Stimulated activated naive B cell treated with anti-CD40 and anti-IgM and Interleukin-4, amounts not matched to agents 10 μg/mL and 1 μg/mL and 100 μg/mL, for 72 hours (primary cell): Measurements from ENCODE around the gene SDCCAG8.

Source experiments
- ATAC-seq, 2 donors: fragments of 150-1000 bp; cut with Tn5 transposase; replicated peaks; 2 replicates each; pipeline ENCODE4 v1.10.0; 2021; ENCODE audit warnings: moderate library complexity in 1 of 2
- DNase-seq: peaks from one replicate; pipeline ENCODE4 v3.0.0; 2021
- H3K27ac Mint-ChIP-seq: one replicate; pipeline ENCODE4 v1.8.0; 2022; ENCODE audit warnings: mild to moderate bottlenecking, mixed read lengths
- H3K27me3 Mint-ChIP-seq, 2 donors: one replicate each; pipeline ENCODE4 v1.8.0; 2022; ENCODE audit warnings: mixed read lengths in 2 of 2
- H3K36me3 Mint-ChIP-seq, 2 donors: one replicate each; pipeline ENCODE4 v1.8.0; 2022; ENCODE audit warnings: mixed read lengths in 2 of 2, mild to moderate bottlenecking in 1 of 2
- H3K4me1 Mint-ChIP-seq, 2 donors: one replicate each; pipeline ENCODE4 v1.8.0; 2022; ENCODE audit warnings: mixed read lengths in 2 of 2, mild to moderate bottlenecking in 1 of 2
- H3K4me3 Mint-ChIP-seq, 2 donors: one replicate each; pipeline ENCODE4 v1.8.0; 2022; ENCODE audit warnings: mild to moderate bottlenecking in 2 of 2, mixed read lengths in 2 of 2, moderate library complexity in 1 of 2
- H3K9me3 Mint-ChIP-seq, 2 donors: one replicate each; pipeline ENCODE4 v1.8.0; 2022; ENCODE audit warnings: mixed read lengths in 2 of 2, mild to moderate bottlenecking in 1 of 2

The SDCCAG8 gene

DNA sequence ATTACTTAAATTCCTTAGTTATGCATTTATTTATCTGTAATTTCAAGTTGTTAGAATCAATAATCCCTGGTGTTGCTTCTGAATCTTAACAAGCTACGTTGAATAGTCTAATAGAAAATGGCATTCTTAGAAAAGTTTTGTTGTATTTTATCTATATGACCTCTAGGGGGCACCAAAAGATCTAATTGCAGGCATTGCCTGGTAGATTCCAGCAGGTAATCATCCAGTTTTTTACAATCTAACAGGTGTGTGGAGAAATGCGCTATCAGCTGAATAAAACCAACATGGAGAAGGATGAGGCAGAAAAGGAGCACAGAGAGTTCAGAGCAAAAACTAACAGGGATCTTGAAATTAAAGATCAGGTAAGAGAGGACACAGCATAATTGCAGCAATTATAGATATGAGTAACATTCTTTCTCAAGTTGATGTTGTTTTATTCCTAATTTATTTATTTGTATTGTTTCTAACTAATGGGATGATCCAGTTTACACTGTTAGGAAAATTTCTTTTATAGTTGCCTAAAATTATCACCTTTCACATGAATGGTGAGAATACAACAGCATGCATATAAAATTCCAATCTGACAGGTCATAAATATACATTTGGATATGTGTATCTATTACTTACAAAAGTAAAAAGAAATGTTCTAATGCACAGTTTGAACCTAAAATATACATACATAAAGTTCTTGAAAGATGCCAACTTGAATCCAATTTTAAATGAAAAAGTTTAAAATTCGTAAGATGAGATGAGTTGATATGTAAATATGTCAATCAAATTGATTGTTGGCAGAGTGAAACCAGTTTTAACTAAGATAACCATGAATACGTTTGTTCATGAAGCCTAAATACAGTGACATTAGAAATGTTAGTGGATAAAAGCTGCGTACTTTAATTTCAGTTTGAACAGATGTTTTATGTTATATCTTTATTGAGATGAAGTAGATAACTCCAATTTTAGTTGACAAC is 88.4 kb downstream of the SDCCAG8 start:
- DNase-seq (no peak), ATAC-seq (peak in 1 of 2 donors; percentile 50)
- H3K36me3 Mint-ChIP-seq: peaks cover 12 to 33% of the 10 kb centered on the region in 2 donors
- H3K27me3 Mint-ChIP-seq: no peaks in the 10 kb centered on the region
- no peak overlapping the region for H3K4me3 Mint-ChIP-seq
- no peaks in the 10 kb centered on the region for H3K9me3 Mint-ChIP-seq
- H3K27ac Mint-ChIP-seq: no peak overlapping the region
- H3K4me1 Mint-ChIP-seq: peaks cover 0 to 5% of the 10 kb centered on the region in 2 donors

DNA sequence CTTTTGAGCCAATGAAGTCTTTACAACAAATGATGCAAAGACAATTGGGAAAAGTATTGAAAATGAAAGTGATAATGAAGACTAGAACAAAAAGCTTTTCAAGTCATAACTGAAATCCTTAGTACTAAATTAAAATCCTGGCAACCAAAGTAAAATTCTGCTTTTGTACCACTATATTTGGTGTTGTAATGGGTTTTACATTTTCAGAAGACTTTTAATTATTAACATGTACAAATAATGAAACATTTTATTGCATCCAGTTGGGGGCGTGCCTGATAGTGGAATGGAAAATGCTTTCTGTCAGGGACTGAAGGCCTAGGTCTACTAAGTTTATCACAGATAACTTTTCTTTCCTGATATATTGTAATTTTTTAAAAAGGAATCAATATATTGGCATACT is 89.4 kb downstream of the SDCCAG8 start:
- no peak for DNase-seq
- no peak overlapping the region for H3K4me3 Mint-ChIP-seq
- no peaks in the 10 kb centered on the region for H3K9me3 Mint-ChIP-seq
- H3K36me3 Mint-ChIP-seq: peaks cover 15 to 32% of the 10 kb centered on the region in 2 donors
- H3K27me3 Mint-ChIP-seq: no peaks in the 10 kb centered on the region
- ATAC-seq: no peak
- peaks cover 0 to 3% of the 10 kb centered on the region in 2 donors for H3K4me1 Mint-ChIP-seq
- H3K27ac Mint-ChIP-seq: no peak overlapping the region

DNA sequence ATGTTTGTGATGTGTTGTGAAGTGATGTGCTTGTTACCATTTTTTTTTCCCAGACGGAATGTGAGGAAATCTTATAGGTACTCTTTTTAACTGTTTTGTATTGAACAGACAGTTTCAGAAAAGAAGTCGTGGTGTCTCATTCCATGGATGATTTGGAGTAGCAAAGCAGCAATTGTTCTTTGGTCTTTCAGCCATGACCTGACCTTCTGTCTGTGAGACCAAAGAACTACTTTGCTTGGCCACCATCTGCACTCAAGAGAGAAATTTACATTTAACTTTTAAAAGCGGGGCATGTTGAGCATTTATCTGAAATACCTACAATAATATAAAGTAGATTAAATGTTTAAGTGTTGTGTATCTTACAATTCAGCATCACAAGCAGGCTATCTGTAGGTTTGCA is 90.2 kb downstream of the SDCCAG8 start:
- DNase-seq: no peak
- H3K4me3 Mint-ChIP-seq: no peak overlapping the region
- H3K36me3 Mint-ChIP-seq: peaks cover 17 to 28% of the 10 kb centered on the region in 2 donors
- H3K27me3 Mint-ChIP-seq: no peaks in the 10 kb centered on the region
- H3K9me3 Mint-ChIP-seq: no peaks in the 10 kb centered on the region
- H3K4me1 Mint-ChIP-seq: peaks cover 0 to 2% of the 10 kb centered on the region in 2 donors
- ATAC-seq: no peak
- no peak overlapping the region for H3K27ac Mint-ChIP-seq

DNA sequence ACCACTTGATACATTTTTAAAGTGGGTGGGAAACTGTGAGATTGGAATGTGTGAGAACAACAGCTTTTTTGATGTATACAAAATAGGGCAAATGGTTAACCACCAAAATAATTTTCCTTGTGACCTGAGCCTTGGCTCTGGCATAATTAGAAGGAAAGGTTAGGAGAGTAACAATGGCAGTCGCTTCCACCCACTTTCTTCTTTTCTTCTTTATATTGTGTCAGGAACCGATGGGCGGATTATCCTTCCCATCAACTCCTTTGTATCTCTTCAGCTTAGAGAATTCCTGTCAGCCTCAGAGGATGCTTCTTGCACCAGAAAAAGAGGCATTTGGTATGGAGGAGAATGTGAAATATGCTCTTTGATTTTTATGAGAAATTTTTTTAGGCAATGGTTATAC is 90.6 kb downstream of the SDCCAG8 start:
- Mint-ChIP-seq H3K4me3 (no peak overlapping the region), H3K27me3 (no peaks in the 10 kb centered on the region), H3K4me1 (peaks cover 0 to 2% of the 10 kb centered on the region in 2 donors), H3K9me3 (no peaks in the 10 kb centered on the region), H3K27ac (no peak overlapping the region), H3K36me3 (peaks cover 20 to 29% of the 10 kb centered on the region in 2 donors)
- DNase-seq (no peak), ATAC-seq (no peak)

DNA sequence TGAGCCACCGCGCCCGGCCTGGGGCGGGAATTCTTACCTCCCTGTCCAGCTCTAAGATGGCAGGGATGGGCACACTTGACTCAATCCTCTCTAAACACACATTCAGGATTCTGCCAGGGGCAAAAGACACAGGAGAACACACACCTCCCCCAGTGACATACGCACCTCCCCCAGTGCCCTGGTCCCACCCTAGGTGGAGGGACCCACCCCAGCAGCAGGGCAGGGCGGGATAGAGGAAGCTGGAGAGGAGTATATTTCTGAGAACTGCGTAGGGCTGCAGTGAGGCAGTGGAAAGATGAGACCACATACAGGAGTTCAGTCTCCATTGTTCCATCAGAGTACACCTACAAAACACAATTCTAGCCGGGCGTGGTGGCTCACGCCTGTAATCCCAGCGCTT is 92.5 kb downstream of the SDCCAG8 start:
- Mint-ChIP-seq H3K4me3 (no peak overlapping the region), H3K4me1 (peaks cover 0 to 2% of the 10 kb centered on the region in 2 donors), H3K27me3 (no peaks in the 10 kb centered on the region), H3K36me3 (peaks cover 20 to 33% of the 10 kb centered on the region in 2 donors), H3K9me3 (no peaks in the 10 kb centered on the region), H3K27ac (no peak overlapping the region)
- DNase-seq: no peak
- ATAC-seq: no peak

DNA sequence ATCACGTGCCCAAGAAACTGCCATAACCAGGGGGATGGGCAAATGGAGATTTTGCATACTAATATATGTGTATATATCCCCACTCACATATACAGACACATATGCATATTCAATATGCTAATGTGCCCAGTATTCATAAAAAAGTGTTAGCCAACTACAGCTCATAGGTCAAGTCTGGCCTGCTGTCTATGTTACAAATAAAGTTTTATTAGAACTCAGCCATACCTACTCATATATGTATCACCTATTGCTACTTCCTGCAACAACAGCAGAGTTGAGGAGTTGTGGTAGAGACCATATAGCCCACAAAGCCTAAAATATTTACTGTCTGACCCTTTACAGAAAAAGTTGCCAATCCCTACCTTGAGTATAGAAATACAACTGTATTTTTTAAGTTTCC is 93.3 kb downstream of the SDCCAG8 start:
- Mint-ChIP-seq H3K9me3 (no peaks in the 10 kb centered on the region), H3K4me3 (no peak overlapping the region), H3K27me3 (no peaks in the 10 kb centered on the region), H3K36me3 (peaks cover 18 to 32% of the 10 kb centered on the region in 2 donors), H3K27ac (no peak overlapping the region), H3K4me1 (no peaks in the 10 kb centered on the region)
- DNase-seq: no peak
- no peak for ATAC-seq

DNA sequence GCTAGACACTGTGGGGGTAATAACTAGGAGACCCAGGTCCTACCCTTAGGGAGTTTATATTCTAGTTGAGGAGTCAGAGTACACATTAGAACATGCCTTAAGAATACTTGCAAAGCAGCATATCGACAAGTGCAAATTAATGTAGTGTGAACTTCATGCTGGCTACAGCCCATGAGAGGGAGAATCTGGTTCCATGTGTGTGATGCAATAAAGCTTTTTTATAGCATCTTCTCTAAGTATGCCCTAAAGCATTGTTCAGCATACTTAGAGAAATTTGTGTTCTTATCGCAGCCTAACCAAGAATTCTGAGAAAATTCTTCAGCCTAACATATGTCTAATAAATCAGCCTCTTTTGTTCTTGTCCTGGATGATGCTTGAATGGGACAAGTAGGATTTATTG is 95.5 kb downstream of the SDCCAG8 start:
- no peak overlapping the region for H3K4me3 Mint-ChIP-seq
- peaks cover 17 to 31% of the 10 kb centered on the region in 2 donors for H3K36me3 Mint-ChIP-seq
- no peak for ATAC-seq
- H3K4me1 Mint-ChIP-seq: peaks cover 6 to 8% of the 10 kb centered on the region in 2 donors
- no peaks in the 10 kb centered on the region for H3K27me3 Mint-ChIP-seq
- no peak for DNase-seq
- no peaks in the 10 kb centered on the region for H3K9me3 Mint-ChIP-seq
- H3K27ac Mint-ChIP-seq: no peak overlapping the region

DNA sequence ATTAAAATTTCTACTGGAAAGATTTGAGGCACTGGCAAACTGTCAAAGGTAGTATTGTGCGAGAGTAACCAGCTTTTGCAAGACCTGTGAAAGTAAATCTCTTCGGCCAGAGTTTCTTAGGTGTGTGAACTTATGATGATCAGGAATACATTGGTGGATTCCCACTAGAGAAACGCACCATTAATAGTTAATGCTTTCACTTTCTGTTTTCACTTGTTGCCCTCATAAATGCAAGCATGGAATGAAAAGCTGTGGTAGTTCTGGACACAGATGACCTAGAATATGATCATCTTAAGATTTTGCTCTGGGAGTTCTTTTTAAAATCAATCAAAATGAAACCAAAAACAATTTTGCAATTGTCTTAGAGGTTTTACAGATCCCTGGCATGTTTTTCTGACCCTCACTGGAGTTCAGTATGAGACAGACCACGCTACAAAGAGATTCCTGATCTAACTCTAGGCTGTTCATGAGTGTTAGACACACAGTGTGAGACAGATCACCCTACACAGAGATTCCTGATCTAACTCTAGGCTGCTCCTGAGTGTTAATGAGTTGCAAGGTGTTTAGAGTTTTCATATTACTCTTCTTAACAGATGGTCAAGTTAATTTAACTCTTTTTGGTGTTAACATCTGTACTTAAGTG is 98.8 kb downstream of the SDCCAG8 start:
- H3K27ac Mint-ChIP-seq: no peak overlapping the region
- no peaks in the 10 kb centered on the region for H3K27me3 Mint-ChIP-seq
- ATAC-seq (no peak), DNase-seq (no peak)
- H3K36me3 Mint-ChIP-seq: peaks cover 15 to 18% of the 10 kb centered on the region in 2 donors
- peaks cover 6 to 8% of the 10 kb centered on the region in 2 donors for H3K4me1 Mint-ChIP-seq
- H3K4me3 Mint-ChIP-seq: peak overlapping the region; percentile 36 to 41
- no peaks in the 10 kb centered on the region for H3K9me3 Mint-ChIP-seq

DNA sequence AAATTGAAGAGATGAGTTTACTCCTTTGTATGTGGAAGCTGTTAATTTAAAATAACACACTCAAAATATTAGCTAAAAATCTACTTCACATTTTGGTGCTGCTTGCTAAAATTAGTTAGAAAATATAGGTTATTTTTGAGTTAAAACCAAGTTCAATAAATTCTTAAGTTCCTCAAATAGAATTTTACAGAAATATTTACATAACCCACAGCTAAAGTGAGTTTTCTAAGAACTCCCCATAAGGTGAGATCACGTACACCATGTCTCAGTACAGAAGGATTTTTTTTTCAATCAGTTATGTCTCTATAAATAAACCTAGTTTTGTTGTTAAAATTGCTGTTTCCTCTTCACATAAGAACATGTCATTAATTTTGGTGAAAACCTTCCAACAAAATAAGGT is 108.0 kb downstream of the SDCCAG8 start:
- Mint-ChIP-seq H3K27ac (no peak overlapping the region), H3K9me3 (no peaks in the 10 kb centered on the region), H3K27me3 (no peaks in the 10 kb centered on the region), H3K36me3 (peaks cover 13 to 27% of the 10 kb centered on the region in 2 donors), H3K4me1 (peaks cover 0 to 3% of the 10 kb centered on the region in 2 donors), H3K4me3 (peak overlapping the region; percentile 70 to 76)
- DNase-seq: no peak
- peak in 1 of 2 donors; percentile 60 for ATAC-seq

DNA sequence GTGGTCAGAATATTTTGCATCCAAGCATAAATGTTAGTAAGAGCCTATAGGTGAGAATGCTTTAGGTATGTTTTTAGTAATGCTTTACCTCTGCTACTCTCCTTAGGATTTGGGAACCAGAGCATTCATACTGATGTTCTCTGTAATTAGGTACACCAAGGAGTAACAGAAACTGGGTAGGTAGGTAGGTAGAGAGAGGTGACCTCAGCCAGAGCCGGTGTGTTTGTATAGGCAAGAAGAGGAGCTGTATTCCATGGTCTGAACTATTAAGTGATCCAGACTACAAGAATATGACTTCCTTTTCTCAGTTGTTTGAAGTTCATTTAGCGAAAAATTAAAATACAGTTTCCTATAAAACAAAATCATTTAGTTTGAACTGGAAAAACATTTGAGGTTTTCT is 108.5 kb downstream of the SDCCAG8 start:
- Mint-ChIP-seq H3K4me1 (peaks cover 0 to 3% of the 10 kb centered on the region in 2 donors), H3K4me3 (peak overlapping the region; percentile 70 to 76), H3K9me3 (no peaks in the 10 kb centered on the region), H3K27me3 (no peaks in the 10 kb centered on the region), H3K36me3 (peaks cover 15 to 31% of the 10 kb centered on the region in 2 donors), H3K27ac (no peak overlapping the region)
- DNase-seq (no peak), ATAC-seq (no peak)

DNA sequence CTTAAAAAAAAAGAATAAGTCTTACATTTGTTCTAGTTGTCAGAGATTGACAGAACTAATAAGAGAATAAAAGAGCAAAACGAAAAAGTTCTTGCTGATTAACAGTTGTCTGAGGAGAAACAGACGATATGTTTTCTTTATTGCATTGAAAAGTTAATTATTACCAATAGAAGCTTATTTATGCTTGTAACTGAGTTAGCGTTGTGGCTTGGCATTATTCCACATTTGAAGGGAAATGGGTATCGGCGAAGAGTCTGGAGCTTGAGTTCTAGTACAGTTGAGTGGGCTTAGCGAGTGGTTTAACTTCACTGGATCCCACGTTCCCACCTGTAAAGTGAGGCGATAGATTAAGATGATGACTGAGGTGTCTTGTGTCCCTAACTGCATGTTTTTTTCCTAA is 109.0 kb downstream of the SDCCAG8 start:
- no peaks in the 10 kb centered on the region for H3K27me3 Mint-ChIP-seq
- no peak for ATAC-seq
- no peak for DNase-seq
- peaks cover 0 to 3% of the 10 kb centered on the region in 2 donors for H3K4me1 Mint-ChIP-seq
- H3K36me3 Mint-ChIP-seq: peaks cover 17 to 34% of the 10 kb centered on the region in 2 donors
- H3K4me3 Mint-ChIP-seq: peak overlapping the region in 1 of 2 donors; percentile 32
- no peak overlapping the region for H3K27ac Mint-ChIP-seq
- H3K9me3 Mint-ChIP-seq: no peaks in the 10 kb centered on the region

DNA sequence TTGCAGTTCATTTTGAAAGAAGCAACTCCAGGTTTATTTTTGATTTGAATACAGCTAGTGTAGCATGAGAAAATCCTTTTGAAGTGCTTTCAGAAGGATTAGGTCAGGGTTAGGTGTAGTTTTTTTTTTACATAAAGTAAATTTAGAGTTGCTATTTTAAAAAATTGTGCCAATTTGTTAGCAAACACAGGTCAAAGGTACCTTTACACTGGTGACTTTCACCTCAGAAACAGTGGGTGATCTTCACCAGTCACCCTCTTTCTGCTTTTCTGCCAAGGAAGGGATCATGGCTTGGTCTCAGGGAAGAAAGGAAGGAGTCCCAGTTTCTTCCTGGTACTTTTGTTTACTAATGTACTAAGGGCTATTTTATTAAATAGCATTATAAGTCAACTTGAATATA is 111.5 kb downstream of the SDCCAG8 start:
- DNase-seq (no peak), ATAC-seq (no peak)
- no peak overlapping the region for H3K4me3 Mint-ChIP-seq
- no peak overlapping the region for H3K27ac Mint-ChIP-seq
- H3K4me1 Mint-ChIP-seq: peaks cover 0 to 3% of the 10 kb centered on the region in 2 donors
- H3K27me3 Mint-ChIP-seq: no peaks in the 10 kb centered on the region
- H3K36me3 Mint-ChIP-seq: peaks cover 14 to 38% of the 10 kb centered on the region in 2 donors
- H3K9me3 Mint-ChIP-seq: no peaks in the 10 kb centered on the region

DNA sequence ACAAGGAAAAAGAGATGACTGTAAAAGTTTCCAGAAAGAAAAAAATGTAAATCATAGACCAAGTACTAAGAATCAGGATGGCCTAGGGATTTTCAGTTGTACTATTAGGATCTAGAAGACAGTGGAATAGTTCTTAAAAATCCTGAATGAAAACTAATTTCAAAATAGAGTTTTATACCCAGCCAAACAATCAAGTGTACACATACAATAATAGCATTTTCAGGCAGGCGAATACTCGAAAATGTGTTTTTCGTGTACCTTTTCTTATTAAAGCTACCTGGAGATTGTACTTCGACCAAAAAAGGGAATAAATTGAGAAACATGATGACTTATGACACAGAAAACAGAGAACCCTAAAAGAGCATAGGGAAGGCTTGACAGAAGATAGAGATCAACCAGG is 118.6 kb downstream of the SDCCAG8 start:
- no peaks in the 10 kb centered on the region for H3K4me1 Mint-ChIP-seq
- peak overlapping the region; percentile 14 for H3K27ac Mint-ChIP-seq
- no peak overlapping the region for H3K4me3 Mint-ChIP-seq
- no peaks in the 10 kb centered on the region for H3K27me3 Mint-ChIP-seq
- peaks cover 23 to 47% of the 10 kb centered on the region in 2 donors for H3K36me3 Mint-ChIP-seq
- no peak for DNase-seq
- no peak for ATAC-seq
- H3K9me3 Mint-ChIP-seq: peaks cover 4% of the 10 kb centered on the region in 2 donors

DNA sequence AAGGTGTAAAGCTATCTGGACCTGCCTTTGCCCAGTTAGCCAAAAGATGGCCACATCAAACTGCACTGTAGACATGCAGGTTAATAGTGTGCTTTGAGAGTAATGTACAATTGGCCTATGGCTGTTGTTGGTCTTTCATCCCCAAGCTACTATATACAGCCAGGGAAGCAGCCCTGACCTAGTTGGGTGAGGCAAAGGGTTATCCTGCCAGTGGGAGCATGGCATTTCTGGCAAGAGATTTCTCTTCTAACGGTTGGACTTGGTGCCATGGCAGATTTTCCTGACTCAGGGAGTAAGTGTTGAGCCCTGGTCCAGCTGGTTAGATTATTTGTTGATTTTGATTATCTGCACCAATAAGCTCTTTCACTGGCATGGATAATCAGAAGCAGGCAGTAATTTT is 119.8 kb downstream of the SDCCAG8 start:
- Mint-ChIP-seq H3K27me3 (no peaks in the 10 kb centered on the region), H3K4me3 (no peak overlapping the region), H3K4me1 (no peaks in the 10 kb centered on the region), H3K36me3 (peaks cover 20 to 40% of the 10 kb centered on the region in 2 donors), H3K27ac (no peak overlapping the region), H3K9me3 (peaks cover 4% of the 10 kb centered on the region in 2 donors)
- ATAC-seq: no peak
- DNase-seq: no peak

DNA sequence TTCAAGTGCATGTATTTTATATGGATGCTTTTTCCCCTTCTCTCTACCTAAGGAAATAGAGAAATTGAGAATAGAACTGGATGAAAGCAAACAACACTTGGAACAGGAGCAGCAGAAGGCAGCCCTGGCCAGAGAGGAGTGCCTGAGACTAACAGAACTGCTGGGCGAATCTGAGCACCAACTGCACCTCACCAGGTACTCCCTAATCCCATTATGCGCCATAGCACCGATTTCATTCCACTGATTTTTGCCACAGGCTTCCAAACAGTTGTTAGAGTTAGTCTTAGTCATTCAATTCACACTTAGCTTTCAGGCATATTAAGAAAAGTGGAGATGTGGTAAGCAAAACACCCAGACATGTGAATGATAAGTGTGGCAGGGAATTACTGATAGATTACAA is 122.8 kb downstream of the SDCCAG8 start:
- Mint-ChIP-seq H3K4me3 (no peak overlapping the region), H3K9me3 (peaks cover 0 to 4% of the 10 kb centered on the region in 2 donors), H3K4me1 (no peaks in the 10 kb centered on the region), H3K27ac (no peak overlapping the region), H3K27me3 (no peaks in the 10 kb centered on the region), H3K36me3 (peaks cover 28 to 46% of the 10 kb centered on the region in 2 donors)
- no peak for DNase-seq
- no peak for ATAC-seq
